ENCODE data around the gene MAP7D1.

- no peak for TF ChIP-seq FOXM1 (IDR thresholded peaks at IDR 0.05; ENCODE audit: borderline replicate concordance)
- no peak for TF ChIP-seq TARDBP (IDR thresholded peaks at IDR 0.05)
- TF ChIP-seq FOXA1 (IDR thresholded peaks at IDR 0.05) = no peak
- TF ChIP-seq NFRKB (IDR thresholded peaks at IDR 0.05) = no peak
- TF ChIP-seq HDGF (IDR thresholded peaks at IDR 0.05; ENCODE audit: borderline replicate concordance) = no peak
- no peak for TF ChIP-seq LEF1 (IDR thresholded peaks at IDR 0.05; ENCODE audit: borderline replicate concordance)
- no peak for TF ChIP-seq SP1 (IDR thresholded peaks at IDR 0.05)
- TF ChIP-seq ARNT (IDR thresholded peaks at IDR 0.05) = no peak
- no peak for TF ChIP-seq BHLHE40 (IDR thresholded peaks at IDR 0.05; ENCODE audit: borderline replicate concordance)
- TF ChIP-seq L3MBTL2 (conservative IDR thresholded peaks at IDR 0.05) = no peak
These were observed 13.8 kb upstream of the MAP7D1 start for GRCh38 chr1:36142121-36142520.
